Measurements from ENCODE around the gene CNIH1.

GRCh38 chr14:54489731-54490444, 48.7 kb upstream of the CNIH1 start:
- TF ChIP-seq EZH2 (IDR thresholded peaks at IDR 0.05; ENCODE audit: borderline replicate concordance, low read length) (no peak), CTCF (conservative IDR thresholded peaks at IDR 0.05 in 1 of 2, IDR thresholded peaks at IDR 0.05 in 1 of 2; ENCODE audit: extremely low read depth in 1 of 2, insufficient read depth in 1 of 2, low read depth in 1 of 2, low read length in 2 of 2) (no peak)
